Ectodermal cell (in vitro differentiated cells): ENCODE measurements around the gene GLB1L3.

Experiments
- H3K27ac ChIP-seq: 2 replicates; pipeline ENCODE4 v1.7.0; 2013; ENCODE audit warnings: mild to moderate bottlenecking, low read depth, low read length; ENCODE audit not compliant: insufficient read depth, poor library complexity, severe bottlenecking
- H3K27me3 ChIP-seq: 2 replicates; pipeline ENCODE4 v1.7.0; 2013; ENCODE audit warnings: mild to moderate bottlenecking, low read length; ENCODE audit not compliant: insufficient read depth, control insufficient read depth, poor library complexity, severe bottlenecking
- H3K36me3 ChIP-seq: one replicate; pipeline ENCODE4 v1.7.0; 2013; ENCODE audit warnings: low read length; ENCODE audit not compliant: control insufficient read depth, insufficient read depth
- H3K4me1 ChIP-seq: one replicate; pipeline ENCODE4 v1.7.0; 2013; ENCODE audit warnings: low read length; ENCODE audit not compliant: control insufficient read depth, insufficient read depth
- H3K4me3 ChIP-seq: 2 replicates; pipeline ENCODE4 v1.7.0; 2013; ENCODE audit warnings: low read depth, low read length, control low read depth; ENCODE audit not compliant: insufficient read depth
- H3K9me3 ChIP-seq: 2 replicates; pipeline ENCODE4 v1.7.0; 2013; ENCODE audit warnings: mild to moderate bottlenecking, low read length, moderate library complexity; ENCODE audit not compliant: control insufficient read depth
- WGBS, 2 experiments: methylation state at CpG; one replicate each; pipeline ENCODE4 v1.1.7; 2013; ENCODE audit warnings: missing lambda C conversion rate in 2 of 2; 5-methylcytosine and 5-hydroxymethylcytosine counted together

Gene GLB1L3

DNA sequence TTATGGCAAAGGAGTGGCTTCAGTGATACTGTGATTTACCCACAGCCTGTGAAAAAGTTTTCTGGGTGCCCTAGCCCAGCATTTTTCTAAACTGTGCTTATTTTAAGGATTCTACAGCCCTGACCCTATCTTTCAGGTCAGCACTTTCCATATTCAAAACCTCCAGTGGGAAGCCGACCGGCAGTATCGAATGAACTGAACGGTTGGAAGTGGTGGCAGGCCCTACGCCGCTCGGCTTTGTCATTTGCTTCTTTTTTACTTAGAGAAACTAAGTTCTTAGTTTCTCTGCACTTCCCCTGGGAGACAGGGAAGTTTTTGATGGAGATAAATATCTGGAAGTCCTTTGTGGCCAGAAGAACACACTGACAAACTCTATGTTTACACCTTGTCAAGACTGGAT is 56.6 kb downstream of the GLB1L3 start:
- peaks cover 5% of the 10 kb centered on the region for H3K4me1 ChIP-seq
- WGBS, 2 experiments = 68 to 79% methylated on average over 7 of the region's 7 CpGs
- H3K27ac ChIP-seq = no peak overlapping the region
- H3K27me3 ChIP-seq = peaks cover 60% of the 10 kb centered on the region
- no peaks in the 10 kb centered on the region for H3K9me3 ChIP-seq
- no peaks in the 10 kb centered on the region for H3K36me3 ChIP-seq
- H3K4me3 ChIP-seq = no peak overlapping the region

DNA sequence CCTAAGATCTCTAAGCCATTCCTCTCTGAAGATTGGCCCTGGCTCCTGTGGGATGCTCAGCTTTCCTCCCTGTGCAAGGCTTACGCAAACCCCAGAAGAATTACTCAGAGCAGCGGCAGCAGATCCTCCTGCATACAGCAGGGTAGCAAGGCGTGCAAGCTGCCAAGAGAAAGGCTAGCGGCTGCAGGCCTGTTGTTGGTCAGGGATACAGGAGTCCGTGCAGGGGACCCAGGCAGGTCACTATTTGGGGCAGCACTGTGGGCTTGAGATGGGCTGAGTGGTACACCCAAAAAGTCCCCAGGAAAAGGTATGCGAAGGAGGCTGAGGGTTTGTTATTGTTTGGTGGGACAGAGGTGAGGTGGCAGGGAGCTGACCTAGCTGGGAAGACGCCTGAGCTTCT is 57.1 kb downstream of the GLB1L3 start:
- Histone ChIP-seq H3K9me3 (no peaks in the 10 kb centered on the region), H3K4me1 (peaks cover 5% of the 10 kb centered on the region), H3K36me3 (no peaks in the 10 kb centered on the region), H3K27ac (no peak overlapping the region), H3K4me3 (no peak overlapping the region), H3K27me3 (peaks cover 60% of the 10 kb centered on the region)
- 82 to 85% methylated on average over 7 of the region's 7 CpGs for WGBS, 2 experiments

- WGBS, 2 experiments = 92 to 93% methylated on average over 3 of the region's 3 CpGs
- peaks cover 58% of the 10 kb centered on the region for H3K27me3 ChIP-seq
- no peaks in the 10 kb centered on the region for H3K9me3 ChIP-seq
- peaks cover 5% of the 10 kb centered on the region for H3K4me1 ChIP-seq
- no peaks in the 10 kb centered on the region for H3K36me3 ChIP-seq
- H3K27ac ChIP-seq = no peak overlapping the region
- no peak overlapping the region for H3K4me3 ChIP-seq
Observed at GRCh38 chr11:134333946-134334345, 57.8 kb downstream of the GLB1L3 start.

DNA sequence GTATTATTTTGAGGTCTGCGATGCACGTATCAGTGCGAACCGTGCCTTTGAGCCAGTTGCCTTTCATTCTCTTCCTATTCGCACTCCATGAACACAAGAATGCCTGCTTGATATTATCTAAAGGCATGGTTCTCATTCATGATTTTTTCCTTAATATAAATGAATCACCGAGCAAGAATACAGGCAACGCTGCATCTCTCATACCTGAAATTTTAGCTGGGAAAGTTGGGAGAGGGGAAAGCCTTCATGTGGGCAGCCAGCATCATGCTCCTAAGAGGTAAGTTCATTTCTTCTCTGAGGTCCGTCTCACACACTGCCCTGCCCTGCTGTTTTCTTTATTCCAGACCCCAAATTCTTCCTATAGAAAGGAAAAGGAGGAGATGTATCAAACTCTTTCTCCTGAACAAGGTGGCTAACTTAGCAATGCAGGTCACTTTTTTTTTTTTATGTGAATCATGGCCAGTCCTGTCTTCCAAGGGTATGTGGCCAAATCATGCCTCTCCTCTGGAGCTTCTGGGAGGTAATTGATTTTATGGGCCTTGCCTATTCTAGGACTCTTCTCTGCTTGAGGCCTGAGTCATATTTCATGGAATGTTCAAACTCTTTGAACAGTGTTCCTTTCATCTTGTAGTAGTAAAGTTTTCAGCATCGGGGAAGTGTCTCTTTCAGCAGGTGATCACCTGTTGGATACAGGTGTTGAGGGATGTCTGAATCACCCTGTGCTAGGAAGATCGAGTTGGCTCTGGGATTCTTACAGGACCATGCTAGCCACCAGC is 58.8 kb downstream of the GLB1L3 start:
- Histone ChIP-seq H3K9me3 (no peaks in the 10 kb centered on the region), H3K27me3 (peaks cover 53% of the 10 kb centered on the region), H3K36me3 (no peaks in the 10 kb centered on the region), H3K27ac (no peak overlapping the region), H3K4me3 (no peak overlapping the region), H3K4me1 (peaks cover 5% of the 10 kb centered on the region)
- WGBS, 2 experiments = 94 to 96% methylated on average over 10 of the region's 10 CpGs

- no peak overlapping the region for H3K4me3 ChIP-seq
- H3K36me3 ChIP-seq = no peaks in the 10 kb centered on the region
- H3K27me3 ChIP-seq = peaks cover 34% of the 10 kb centered on the region
- no peaks in the 10 kb centered on the region for H3K9me3 ChIP-seq
- no peaks in the 10 kb centered on the region for H3K4me1 ChIP-seq
- 92 to 95% methylated on average over 4 of the region's 4 CpGs for WGBS, 2 experiments
- H3K27ac ChIP-seq = no peak overlapping the region
Observed at GRCh38 chr11:134337051-134337450, 60.9 kb downstream of the GLB1L3 start.

DNA sequence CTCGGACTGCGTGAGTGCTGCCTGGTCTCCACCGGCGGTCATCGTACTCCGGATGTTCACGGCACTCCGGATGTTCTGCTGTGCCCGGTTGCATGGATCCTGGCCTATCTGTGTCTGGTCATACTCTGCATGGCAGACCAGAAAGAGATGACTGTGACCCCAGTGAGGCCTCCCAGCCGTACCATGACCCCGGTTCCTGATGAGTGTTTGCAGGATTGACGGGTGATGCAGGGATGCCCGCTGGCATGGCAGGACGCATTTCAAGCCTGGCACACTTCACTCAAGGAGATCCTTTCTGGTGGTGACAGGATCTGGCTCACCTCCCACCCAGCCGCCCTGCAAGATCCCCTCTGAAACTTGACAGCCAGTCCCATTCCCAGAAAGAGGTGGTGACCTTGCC is 61.9 kb downstream of the GLB1L3 start:
- Histone ChIP-seq H3K27me3 (peaks cover 24% of the 10 kb centered on the region), H3K27ac (no peak overlapping the region), H3K4me1 (no peaks in the 10 kb centered on the region), H3K9me3 (no peaks in the 10 kb centered on the region), H3K4me3 (no peak overlapping the region), H3K36me3 (no peaks in the 10 kb centered on the region)
- 96% methylated on average over 15 of the region's 15 CpGs for WGBS, 2 experiments

GRCh38 chr11:134338654-134339053 is 62.5 kb downstream of the GLB1L3 start:
- Histone ChIP-seq H3K4me3 (no peak overlapping the region), H3K4me1 (no peaks in the 10 kb centered on the region), H3K27me3 (peaks cover 18% of the 10 kb centered on the region), H3K9me3 (no peaks in the 10 kb centered on the region), H3K27ac (no peak overlapping the region), H3K36me3 (no peaks in the 10 kb centered on the region)
- WGBS, 2 experiments = 93 to 95% methylated on average over 7 of the region's 7 CpGs

DNA sequence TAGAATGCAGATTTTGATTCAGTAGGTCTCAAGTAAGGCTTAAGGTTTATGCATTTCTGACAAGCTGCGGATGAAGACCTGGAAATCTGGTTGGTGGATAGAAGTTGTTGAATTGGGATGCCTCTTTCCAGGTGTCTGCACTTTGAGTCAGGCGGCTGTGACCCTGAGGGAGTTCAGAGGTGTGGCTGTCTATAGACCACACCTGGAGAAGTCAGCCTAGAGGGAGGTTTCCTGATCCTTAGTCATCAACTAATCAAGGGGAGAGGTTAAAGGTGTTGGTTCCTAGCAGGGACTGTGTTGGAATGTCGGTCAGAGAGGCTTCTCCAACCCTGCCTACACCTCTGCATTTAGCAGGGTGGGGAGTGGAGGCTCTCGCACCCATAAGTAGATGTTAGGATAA is 63.6 kb downstream of the GLB1L3 start:
- no peaks in the 10 kb centered on the region for H3K9me3 ChIP-seq
- 86 to 91% methylated on average over 4 of the region's 4 CpGs for WGBS, 2 experiments
- no peak overlapping the region for H3K27ac ChIP-seq
- H3K4me1 ChIP-seq = no peaks in the 10 kb centered on the region
- no peak overlapping the region for H3K4me3 ChIP-seq
- peaks cover 7% of the 10 kb centered on the region for H3K27me3 ChIP-seq
- H3K36me3 ChIP-seq = no peaks in the 10 kb centered on the region

DNA sequence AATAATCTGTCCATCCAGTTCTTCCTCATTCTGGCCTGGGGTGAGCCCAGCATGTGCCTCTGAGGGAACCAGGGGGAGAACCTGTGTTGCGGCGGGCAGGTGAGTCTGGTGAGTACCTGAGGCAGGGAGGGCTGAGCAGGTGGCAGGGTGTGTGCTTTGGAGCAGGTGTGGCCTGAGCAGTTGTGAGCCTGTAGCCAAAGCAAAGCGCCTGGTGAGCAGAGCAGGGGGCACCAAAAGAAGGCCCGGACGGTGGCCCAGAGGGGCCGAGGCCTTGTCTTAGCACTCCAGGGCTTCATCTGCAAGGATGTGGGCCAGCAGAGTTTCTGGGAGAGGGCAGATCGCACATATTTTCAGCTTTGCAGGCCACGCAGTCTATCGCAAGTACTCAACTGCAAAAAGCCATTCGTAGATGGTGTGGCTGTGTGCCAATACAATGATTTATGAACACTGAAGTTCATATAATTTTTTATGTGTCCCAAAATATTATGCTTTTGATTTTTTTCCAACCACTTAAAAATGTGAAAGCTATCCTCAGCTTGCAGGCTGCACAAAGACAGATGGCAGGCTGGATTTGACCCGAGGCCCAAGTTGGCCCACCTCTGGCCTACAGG is 64.3 kb downstream of the GLB1L3 start:
- no peak overlapping the region for H3K4me3 ChIP-seq
- no peaks in the 10 kb centered on the region for H3K36me3 ChIP-seq
- H3K27ac ChIP-seq = no peak overlapping the region
- WGBS, 2 experiments = 93 to 97% methylated on average over 11 of the region's 11 CpGs
- H3K9me3 ChIP-seq = no peaks in the 10 kb centered on the region
- peaks cover under 1% of the 10 kb centered on the region for H3K27me3 ChIP-seq
- H3K4me1 ChIP-seq = no peaks in the 10 kb centered on the region

DNA sequence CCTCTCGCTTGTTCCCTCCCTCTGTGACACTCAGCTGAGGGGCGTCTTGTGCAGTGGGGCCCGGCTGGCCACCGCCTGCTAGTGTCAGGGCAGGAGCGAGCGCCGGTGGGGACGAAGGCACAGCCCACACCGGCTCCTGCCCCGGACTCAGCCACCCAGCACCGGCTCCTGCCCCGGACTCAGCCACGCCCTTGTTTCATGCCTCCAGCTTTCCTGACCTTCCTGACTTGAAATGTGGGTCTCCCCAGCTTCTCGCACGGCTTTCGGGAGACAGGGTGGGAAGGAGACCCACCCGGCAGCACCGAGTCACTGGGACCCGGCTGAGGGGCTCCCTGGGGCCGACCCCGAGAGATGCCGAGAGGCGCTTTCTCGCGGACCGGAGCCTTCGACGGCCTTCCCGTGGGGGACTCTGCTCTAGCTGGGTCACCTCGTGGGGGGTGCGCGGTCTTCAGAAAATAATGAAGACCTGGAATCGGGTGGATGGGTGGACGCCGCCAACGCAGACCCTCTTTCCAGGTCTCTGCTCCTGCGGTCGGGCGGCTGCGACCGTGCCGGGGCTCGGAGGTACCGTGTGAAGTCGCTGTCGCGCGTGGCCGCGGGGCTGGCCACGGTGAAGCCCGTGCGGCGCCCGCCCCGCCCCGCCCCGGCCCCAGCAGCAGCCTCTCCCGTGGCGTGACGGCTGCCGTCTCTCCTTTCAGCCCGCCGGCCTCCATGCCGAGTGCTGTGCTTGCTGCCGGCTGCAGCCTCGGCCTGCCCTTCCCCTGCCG is 65.8 kb downstream of the GLB1L3 start:
- H3K27me3 ChIP-seq = no peaks in the 10 kb centered on the region
- no peak overlapping the region for H3K27ac ChIP-seq
- H3K9me3 ChIP-seq = no peaks in the 10 kb centered on the region
- WGBS, 2 experiments = 94 to 96% methylated on average over 68 of the region's 68 CpGs
- no peaks in the 10 kb centered on the region for H3K36me3 ChIP-seq
- no peak overlapping the region for H3K4me3 ChIP-seq
- H3K4me1 ChIP-seq = no peaks in the 10 kb centered on the region
